K562 (cell line): Measurements from ENCODE around the gene SDC1. TPM values are rescaled to one million over a fixed set of nuclear protein-coding genes. Genes with fewer than 3 reads are reported as not detected.

ENCODE experiments used
- ATAC-seq: fragments of 200-7000 bp; cut with Tn5 transposase; 3 replicates; pipeline ENCODE4 v1.9.1; 2020; ENCODE audit warnings: moderate library complexity
- BruUV-seq: library from RNA; stranded (reverse); fragments of 400-500 nt; replicated peaks from 2 replicates; lab custom pipeline; 2021; lab: Mats Ljungman, UMichigan
- CTCF ChIA-PET: fragments of 300-600 bp; formaldehyde crosslinking; extraction: SDS; loops from one replicate; lab custom pipeline; 2021; ENCODE audit warnings: low intra/inter-chr PET ratio; lab: Yijun Ruan, JAX
- POLR2A ChIA-PET: fragments of 300-600, 350-650 bp; sonication (Branson Sonifier 250); formaldehyde crosslinking; extraction: SDS; loops from one replicate; lab custom pipeline; 2021; ENCODE audit warnings: antibody characterized with exemption, inconsistent platforms; lab: Yijun Ruan, JAX
- DNase-seq, 4 experiments: peaks; one replicate each; pipeline versions ENCODE4 v3.0.0 to v3.0.0-alpha.2; 2011 to 2018; ENCODE audit warnings: low spot score in 3 of 4, mixed read lengths in 3 of 4; ENCODE audit errors: extremely low read depth in 1 of 4
- FAIRE-seq: peaks from 2 replicates; lab custom pipeline; 2011; peaks lifted over from hg19 to GRCh38; lab: Jason Lieb, UNC
- H2AFZ ChIP-seq: 2 replicates; pipeline ENCODE4 v1.6.0; 2011; ENCODE audit warnings: low read depth, low read length, control low read depth, inconsistent platforms
- H3K27ac ChIP-seq: fragments of 200-600 bp; 3 replicates; pipeline ENCODE4 v1.8.0; 2011; ENCODE audit warnings: low read depth, mild to moderate bottlenecking, control low read depth, inconsistent platforms, low read length, moderate library complexity, mixed read lengths; ENCODE audit errors: extremely low read depth
- H3K27me3 ChIP-seq, 2 experiments: fragments of 300-600 bp in 1 of 2; 2 replicates in 1 of 2; 3 replicates in 1 of 2; pipeline versions ENCODE4 v1.6.0 to v1.8.0; 2011; ENCODE audit warnings: inconsistent platforms in 2 of 2, low read length in 2 of 2, mild to moderate bottlenecking in 1 of 2, mixed read lengths in 1 of 2, moderate library complexity in 1 of 2; ENCODE audit not compliant: control insufficient read depth in 2 of 2, insufficient read depth in 2 of 2
- H3K36me3 ChIP-seq: fragments of 300-600 bp; 3 replicates; pipeline ENCODE4 v1.8.0; 2011; ENCODE audit warnings: mild to moderate bottlenecking, low read length, inconsistent platforms; ENCODE audit not compliant: control insufficient read depth, insufficient read depth
- H3K4me1 ChIP-seq, 2 experiments: fragments of 200-600 bp in 1 of 2; replicated peaks in 1 of 2; 2 replicates in 1 of 2; 3 replicates in 1 of 2; pipeline versions ENCODE4 v1.5.1 to v1.8.0; 2011; ENCODE audit warnings: inconsistent platforms in 2 of 2, low read length in 2 of 2, mild to moderate bottlenecking in 1 of 2, mixed read lengths in 1 of 2, moderate library complexity in 1 of 2; ENCODE audit not compliant: control insufficient read depth in 2 of 2, insufficient read depth in 2 of 2
- H3K4me2 ChIP-seq: 2 replicates; pipeline ENCODE4 v1.6.1; 2011; ENCODE audit warnings: low read length, control low read depth, inconsistent platforms, mixed read lengths; ENCODE audit not compliant: insufficient read depth
- H3K4me3 ChIP-seq: fragments of 200-600 bp; sonication (generic), shearing (Covaris generic); 2 replicates; pipeline ENCODE4 v1.5.1; 2016; ENCODE audit warnings: control low read depth, inconsistent platforms
- H3K79me2 ChIP-seq: fragments of 200-600 bp; 3 replicates; pipeline ENCODE4 v1.8.0; 2011; ENCODE audit warnings: low read length, inconsistent platforms; ENCODE audit not compliant: control insufficient read depth, insufficient read depth
- H3K9ac ChIP-seq, 2 experiments: 2 replicates each; pipeline versions ENCODE4 v1.6.0 to v1.6.1; 2011; ENCODE audit warnings: low read depth in 2 of 2, low read length in 2 of 2, control low read depth in 1 of 2, inconsistent platforms in 1 of 2, mild to moderate bottlenecking in 1 of 2, mixed read lengths in 1 of 2; ENCODE audit not compliant: insufficient read depth in 1 of 2
- H3K9me1 ChIP-seq: one replicate; pipeline ENCODE4 v1.6.0; 2011; ENCODE audit warnings: inconsistent platforms, mild to moderate bottlenecking, low read length, moderate library complexity; ENCODE audit not compliant: control insufficient read depth, insufficient read depth
- H3K9me3 ChIP-seq: replicated peaks from 2 replicates; pipeline ENCODE4 v1.5.1; 2011; ENCODE audit warnings: low read depth, low read length, inconsistent platforms; ENCODE audit not compliant: control insufficient read depth, insufficient read depth
- H4K20me1 ChIP-seq: replicated peaks from 2 replicates; pipeline ENCODE4 v1.6.1; 2011; ENCODE audit warnings: low read length, inconsistent platforms, mixed read lengths; ENCODE audit not compliant: control insufficient read depth, insufficient read depth
- E2F3 ChIP-seq: fragments of 250-450 bp; sonication (Bioruptor Pico); IDR thresholded peaks from 2 replicates; pipeline ENCODE4 v1.4.0; 2020; ENCODE audit warnings: mild to moderate bottlenecking
- ESRRA ChIP-seq: fragments of 450-650 bp; IDR thresholded peaks from 2 replicates; pipeline ENCODE4 v1.6.1; 2014; ENCODE audit warnings: low read depth, mild to moderate bottlenecking, moderate library complexity, borderline replicate concordance
- NCOR1 ChIP-seq: fragments of 450-650 bp; IDR thresholded peaks from 2 replicates; pipeline ENCODE4 v1.6.1; 2016; ENCODE audit warnings: mild to moderate bottlenecking, moderate library complexity
- NFE2L1 ChIP-seq: fragments of 450-650 bp; IDR thresholded peaks from 2 replicates; pipeline ENCODE4 v1.6.1; 2016; ENCODE audit warnings: missing genetic modification characterization, low read depth, mild to moderate bottlenecking, missing compliant biosample characterization, moderate library complexity, borderline replicate concordance
- NKRF ChIP-seq: fragments of 450-650 bp; IDR thresholded peaks from 2 replicates; pipeline ENCODE4 v1.6.1; 2016; ENCODE audit warnings: borderline replicate concordance
- RCOR1 ChIP-seq, 2 experiments: IDR thresholded peaks; 2 replicates each; pipeline ENCODE4 v1.6.1; 2012; ENCODE audit warnings: low read depth in 2 of 2, low read length in 2 of 2, borderline replicate concordance in 1 of 2, improper control_type of control experiment in 1 of 2
- SETDB1 ChIP-seq: IDR thresholded peaks from one replicate; pipeline ENCODE4 v1.6.1; 2012; ENCODE audit warnings: low read length, control low read depth, inconsistent platforms
- SNRNP70 ChIP-seq: fragments of 200-400 bp; formaldehyde crosslinking; optimal IDR thresholded peaks from 2 replicates; pipeline ENCODE3; 2017; ENCODE audit warnings: low read depth, low read length
- ZBED1 ChIP-seq: IDR thresholded peaks from 2 replicates; pipeline ENCODE4 v1.6.1; 2014
- ZNF324 ChIP-seq: fragments of 250-450 bp; sonication (Bioruptor Pico); IDR thresholded peaks from 2 replicates; pipeline ENCODE4 v1.4.0; 2020; ENCODE audit warnings: mild to moderate bottlenecking
- WGBS: fragments of 100-300 bp; shearing (Covaris generic); methylation state at CpG from one replicate; pipeline ENCODE4 v1.1.6; 2016; ENCODE audit warnings: low coverage, mixed read lengths; ENCODE audit not compliant: insufficient coverage; ENCODE audit errors: missing lambda C conversion rate; 5-methylcytosine and 5-hydroxymethylcytosine counted together
- in situ Hi-C: fragments of 300-500 bp; cut with MboI; formaldehyde crosslinking; loops from 4 replicates; pipeline ENCODE4 v1.15.0; 2018; ENCODE audit warnings: inconsistent platforms, mixed read lengths
- intact Hi-C: fragments of 100-400 bp; cut with micrococcal nuclease; formaldehyde crosslinking; loops from 2 replicates; pipeline ENCODE4 v1.14.2; 2022
- polyA plus RNA-seq, 8 experiments: library from polyadenylated mRNA; depleted of rRNA in 4 of 8; stranded (reverse) in 5 of 8; unstranded in 3 of 8; fragments of >200 nt; fragmentation: Nextera tagmentation in 2 of 8; fragmentation: Illumina TruSeq in 1 of 8; extraction: Ambion mirVana in 2 of 8; extraction: Trizol in 1 of 8; gene quantifications; 2 replicates each; pipeline versions ENCODE4 v1.2.1 to v1.2.3, GENCODE V29; 2011 to 2014; ENCODE audit warnings: inconsistent platforms in 1 of 8, missing spikeins in 1 of 8
- total RNA-seq, 7 experiments: library from RNA; depleted of rRNA in 6 of 7; stranded (reverse); fragments of >200 nt in 6 of 7; fragmentation: Illumina TruSeq in 2 of 7; extraction: Trizol in 2 of 7; gene quantifications; 2 replicates each; pipeline versions ENCODE4 v1.2.1 to v1.2.3, GENCODE V29; 2011 to 2021; ENCODE audit warnings: low replicate concordance in 1 of 7
- TF ChIP-seq, protein P1 (sequence below): fragments of 250-450 bp; sonication (Bioruptor Pico); IDR thresholded peaks from 2 replicates; pipeline ENCODE4 v1.4.0; 2020
- TF ChIP-seq, protein P2 (sequence below): fragments of 450-650 bp; IDR thresholded peaks from 2 replicates; pipeline ENCODE4 v1.6.1; 2016; ENCODE audit warnings: low read depth

Gene SDC1
- total and polyA plus RNA-seq, 9 of the 15 experiments (the other 6 are each of a cell fraction or from before 2014, with no cell fraction given): 0.06 to 2.7 (median 0.49) TPM

- H3K4me3 ChIP-seq: no peak overlapping the region
- H3K27ac ChIP-seq: no peak overlapping the region
- no peaks in the 10 kb centered on the region for H4K20me1 ChIP-seq
- TF ChIP-seq, protein P1, sequence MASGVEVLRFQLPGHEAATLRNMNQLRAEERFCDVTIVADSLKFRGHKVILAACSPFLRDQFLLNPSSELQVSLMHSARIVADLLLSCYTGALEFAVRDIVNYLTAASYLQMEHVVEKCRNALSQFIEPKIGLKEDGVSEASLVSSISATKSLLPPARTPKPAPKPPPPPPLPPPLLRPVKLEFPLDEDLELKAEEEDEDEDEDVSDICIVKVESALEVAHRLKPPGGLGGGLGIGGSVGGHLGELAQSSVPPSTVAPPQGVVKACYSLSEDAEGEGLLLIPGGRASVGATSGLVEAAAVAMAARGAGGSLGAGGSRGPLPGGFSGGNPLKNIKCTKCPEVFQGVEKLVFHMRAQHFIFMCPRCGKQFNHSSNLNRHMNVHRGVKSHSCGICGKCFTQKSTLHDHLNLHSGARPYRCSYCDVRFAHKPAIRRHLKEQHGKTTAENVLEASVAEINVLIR: no peak
- TF ChIP-seq, protein P2, sequence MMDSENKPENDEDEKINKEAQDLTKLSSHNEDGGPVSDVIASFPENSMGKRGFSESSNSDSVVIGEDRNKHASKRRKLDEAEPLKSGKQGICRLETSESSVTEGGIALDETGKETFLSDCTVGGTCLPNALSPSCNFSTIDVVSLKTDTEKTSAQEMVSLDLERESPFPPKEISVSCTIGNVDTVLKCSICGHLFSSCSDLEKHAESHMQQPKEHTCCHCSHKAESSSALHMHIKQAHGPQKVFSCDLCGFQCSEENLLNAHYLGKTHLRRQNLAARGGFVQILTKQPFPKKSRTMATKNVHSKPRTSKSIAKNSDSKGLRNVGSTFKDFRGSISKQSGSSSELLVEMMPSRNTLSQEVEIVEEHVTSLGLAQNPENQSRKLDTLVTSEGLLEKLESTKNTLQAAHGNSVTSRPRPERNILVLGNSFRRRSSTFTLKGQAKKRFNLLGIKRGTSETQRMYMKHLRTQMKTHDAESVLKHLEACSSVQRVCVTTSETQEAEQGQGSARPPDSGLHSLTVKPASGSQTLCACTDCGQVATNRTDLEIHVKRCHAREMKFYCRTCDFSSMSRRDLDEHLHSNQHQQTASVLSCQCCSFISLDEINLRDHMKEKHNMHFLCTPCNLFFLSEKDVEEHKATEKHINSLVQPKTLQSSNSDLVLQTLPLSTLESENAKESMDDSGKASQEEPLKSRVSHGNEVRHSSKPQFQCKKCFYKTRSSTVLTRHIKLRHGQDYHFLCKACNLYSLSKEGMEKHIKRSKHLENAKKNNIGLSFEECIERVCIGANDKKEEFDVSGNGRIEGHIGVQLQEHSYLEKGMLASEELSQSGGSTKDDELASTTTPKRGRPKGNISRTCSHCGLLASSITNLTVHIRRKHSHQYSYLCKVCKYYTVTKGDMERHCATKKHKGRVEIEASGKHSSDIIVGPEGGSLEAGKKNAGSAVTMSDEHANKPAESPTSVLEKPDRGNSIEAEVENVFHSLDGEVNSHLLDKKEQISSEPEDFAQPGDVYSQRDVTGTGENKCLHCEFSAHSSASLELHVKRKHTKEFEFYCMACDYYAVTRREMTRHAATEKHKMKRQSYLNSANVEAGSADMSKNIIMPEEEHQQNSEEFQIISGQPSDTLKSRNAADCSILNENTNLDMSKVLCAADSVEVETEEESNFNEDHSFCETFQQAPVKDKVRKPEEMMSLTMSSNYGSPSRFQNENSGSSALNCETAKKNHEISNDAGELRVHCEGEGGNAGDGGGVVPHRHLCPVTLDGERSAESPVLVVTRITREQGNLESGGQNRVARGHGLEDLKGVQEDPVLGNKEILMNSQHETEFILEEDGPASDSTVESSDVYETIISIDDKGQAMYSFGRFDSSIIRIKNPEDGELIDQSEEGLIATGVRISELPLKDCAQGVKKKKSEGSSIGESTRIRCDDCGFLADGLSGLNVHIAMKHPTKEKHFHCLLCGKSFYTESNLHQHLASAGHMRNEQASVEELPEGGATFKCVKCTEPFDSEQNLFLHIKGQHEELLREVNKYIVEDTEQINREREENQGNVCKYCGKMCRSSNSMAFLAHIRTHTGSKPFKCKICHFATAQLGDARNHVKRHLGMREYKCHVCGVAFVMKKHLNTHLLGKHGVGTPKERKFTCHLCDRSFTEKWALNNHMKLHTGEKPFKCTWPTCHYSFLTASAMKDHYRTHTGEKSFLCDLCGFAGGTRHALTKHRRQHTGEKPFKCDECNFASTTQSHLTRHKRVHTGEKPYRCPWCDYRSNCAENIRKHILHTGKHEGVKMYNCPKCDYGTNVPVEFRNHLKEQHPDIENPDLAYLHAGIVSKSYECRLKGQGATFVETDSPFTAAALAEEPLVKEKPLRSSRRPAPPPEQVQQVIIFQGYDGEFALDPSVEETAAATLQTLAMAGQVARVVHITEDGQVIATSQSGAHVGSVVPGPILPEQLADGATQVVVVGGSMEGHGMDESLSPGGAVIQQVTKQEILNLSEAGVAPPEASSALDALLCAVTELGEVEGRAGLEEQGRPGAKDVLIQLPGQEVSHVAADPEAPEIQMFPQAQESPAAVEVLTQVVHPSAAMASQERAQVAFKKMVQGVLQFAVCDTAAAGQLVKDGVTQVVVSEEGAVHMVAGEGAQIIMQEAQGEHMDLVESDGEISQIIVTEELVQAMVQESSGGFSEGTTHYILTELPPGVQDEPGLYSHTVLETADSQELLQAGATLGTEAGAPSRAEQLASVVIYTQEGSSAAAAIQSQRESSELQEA: no peak
- TF ChIP-seq ZBED1: no peak
- TF ChIP-seq E2F3 (CRISPR knock-in tag): no peak
- TF ChIP-seq ESRRA: no peak
- TF ChIP-seq RCOR1 (IDR thresholded peaks at IDR 0.05; ENCODE audit: borderline replicate concordance in 1 of 2, low read depth in 2 of 2, low read length in 2 of 2): no peak
- no peak for TF ChIP-seq NFE2L1 (tag)
- no peak for TF ChIP-seq SNRNP70
- TF ChIP-seq ZNF324 (CRISPR knock-in tag): no peak
- TF ChIP-seq NKRF: no peak
- TF ChIP-seq NCOR1: no peak
- TF ChIP-seq SETDB1: no peak
- H3K9ac ChIP-seq: no peak overlapping the region
- no peak overlapping the region for H2AFZ ChIP-seq
- H3K4me1 ChIP-seq: peaks cover 0 to 9% of the 10 kb centered on the region in 2 experiments; a peak in 3 of 5 replicates
- no peak for ATAC-seq
- H3K9me1 ChIP-seq: no peaks in the 10 kb centered on the region
- H3K79me2 ChIP-seq: no peaks in the 10 kb centered on the region
- 17% methylated on average over 2 of the region's 3 CpGs for WGBS
- H3K4me2 ChIP-seq: no peak overlapping the region
- in situ Hi-C loops: no loop called here
- ChIA-PET POLR2A (no interaction called here), CTCF (no interaction called here)
- no peak for FAIRE-seq
- DNase-seq: no peak
- H3K27me3 ChIP-seq: peaks cover 12 to 76% of the 10 kb centered on the region in 2 experiments
- intact Hi-C loops: no loop called here
- no peaks in the 10 kb centered on the region for H3K36me3 ChIP-seq
- no peaks in the 10 kb centered on the region for H3K9me3 ChIP-seq
- no TSS peak for BruUV-seq
Measured at GRCh38 chr2:20171445-20171977, 53.4 kb downstream of the SDC1 start.
